RPMI8226 (cell line): ENCODE measurements around the gene PLOD2.

Experiments used
- DNase-seq: peaks from one replicate; pipeline ENCODE4 v3.0.0-alpha.2; 2015

Gene PLOD2

GRCh38 chr3:146165877-146166276, 4.9 kb upstream of the PLOD2 start:
- no peak for DNase-seq

- no peak for DNase-seq
Measured at GRCh38 chr3:146164971-146165769, 4.2 kb upstream of the PLOD2 start.

- no peak for DNase-seq
Measured at GRCh38 chr3:146164506-146164905, 3.5 kb upstream of the PLOD2 start.

GRCh38 chr3:146164071-146164470, 3.1 kb upstream of the PLOD2 start:
- no peak for DNase-seq

GRCh38 chr3:146163584-146163983, 2.6 kb upstream of the PLOD2 start:
- DNase-seq, result no peak

- DNase-seq, result no peak
Measured at GRCh38 chr3:146162561-146162960, 1.6 kb upstream of the PLOD2 start.

- DNase-seq, result no peak
Measured at GRCh38 chr3:146161663-146162002, 649 bp upstream of the PLOD2 start.

- DNase-seq, result no peak
Measured at GRCh38 chr3:146160321-146160963, 542 bp downstream of the PLOD2 start.

GRCh38 chr3:146159616-146160320, 1.2 kb downstream of the PLOD2 start:
- no peak for DNase-seq

GRCh38 chr3:146159037-146159436, 1.9 kb downstream of the PLOD2 start:
- no peak for DNase-seq

- no peak for DNase-seq
Measured at GRCh38 chr3:146157325-146158060, 3.5 kb downstream of the PLOD2 start.

- no peak for DNase-seq
Measured at GRCh38 chr3:146156666-146157314, 4.2 kb downstream of the PLOD2 start.

GRCh38 chr3:146156095-146156494, 4.9 kb downstream of the PLOD2 start:
- DNase-seq, result no peak

- DNase-seq, result no peak
Measured at GRCh38 chr3:146154995-146155394, 6.0 kb downstream of the PLOD2 start.

- DNase-seq, result no peak
Measured at GRCh38 chr3:146154316-146154715, 6.7 kb downstream of the PLOD2 start.

- no peak for DNase-seq
Measured at GRCh38 chr3:146153429-146153828, 7.6 kb downstream of the PLOD2 start.

GRCh38 chr3:146152834-146153233, 8.2 kb downstream of the PLOD2 start:
- DNase-seq, result no peak

- DNase-seq, result no peak
Measured at GRCh38 chr3:146148468-146148931, 12.5 kb downstream of the PLOD2 start.

- DNase-seq, result no peak
Measured at GRCh38 chr3:146145642-146146041, 15.3 kb downstream of the PLOD2 start.

- no peak for DNase-seq
Measured at GRCh38 chr3:146142757-146143156, 18.2 kb downstream of the PLOD2 start.

GRCh38 chr3:146139586-146140110, 21.3 kb downstream of the PLOD2 start:
- no peak for DNase-seq

- no peak for DNase-seq
Measured at GRCh38 chr3:146138902-146139301, 22.1 kb downstream of the PLOD2 start.
